Activated CD8-positive, alpha-beta memory T cell treated with anti-CD3 and anti-CD28 coated beads, Interleukin-2, amount 50 U/mL, for 48 hours (primary cell): ENCODE data around the gene SLC35F4.
"Not testable (repeated sequence)": the region's sequence is repeated elsewhere in the genome, so short reads cannot be mapped to it uniquely, and the experiment has no call there.

ENCODE experiments used
- DNase-seq: peaks from one replicate; pipeline ENCODE4 v3.0.0-alpha.2; 2020

SLC35F4 gene

GRCh38 chr14:57714487-57714931, 151.4 kb downstream of the SLC35F4 start:
- no peak for DNase-seq

GRCh38 chr14:57712698-57713097, 153.2 kb downstream of the SLC35F4 start:
- DNase-seq = no peak

GRCh38 chr14:57712102-57712501, 153.8 kb downstream of the SLC35F4 start:
- DNase-seq = no peak

GRCh38 chr14:57709909-57710308, 156.0 kb downstream of the SLC35F4 start:
- DNase-seq = no peak

- not testable (repeated sequence) for DNase-seq
Observed at GRCh38 chr14:57709086-57709485, 156.8 kb downstream of the SLC35F4 start.

GRCh38 chr14:57707219-57707618, 158.7 kb downstream of the SLC35F4 start:
- no peak for DNase-seq

- no peak for DNase-seq
Observed at GRCh38 chr14:57704763-57705162, 161.1 kb downstream of the SLC35F4 start.

GRCh38 chr14:57699947-57700346, 165.9 kb downstream of the SLC35F4 start:
- no peak for DNase-seq

- DNase-seq = no peak
Observed at GRCh38 chr14:57692671-57693070, 173.2 kb downstream of the SLC35F4 start.

- DNase-seq = no peak
Observed at GRCh38 chr14:57687416-57687815, 178.5 kb downstream of the SLC35F4 start.

GRCh38 chr14:57686304-57686703, 179.6 kb downstream of the SLC35F4 start:
- no peak for DNase-seq

- DNase-seq = no peak
Observed at GRCh38 chr14:57671021-57671420, 194.9 kb downstream of the SLC35F4 start.

GRCh38 chr14:57660208-57660607, 205.7 kb downstream of the SLC35F4 start:
- DNase-seq = no peak

- no peak for DNase-seq
Observed at GRCh38 chr14:57659052-57659451, 206.8 kb downstream of the SLC35F4 start.

GRCh38 chr14:57657487-57657886, 208.4 kb downstream of the SLC35F4 start:
- DNase-seq = no peak

GRCh38 chr14:57656853-57657252, 209.0 kb downstream of the SLC35F4 start:
- no peak for DNase-seq

- no peak for DNase-seq
Observed at GRCh38 chr14:57652769-57653168, 213.1 kb downstream of the SLC35F4 start.

- DNase-seq = no peak
Observed at GRCh38 chr14:57641776-57642175, 224.1 kb downstream of the SLC35F4 start.

- no peak for DNase-seq
Observed at GRCh38 chr14:57640036-57640435, 225.9 kb downstream of the SLC35F4 start.

- no peak for DNase-seq
Observed at GRCh38 chr14:57637901-57638300, 228.0 kb downstream of the SLC35F4 start.

GRCh38 chr14:57634335-57634734, 231.6 kb downstream of the SLC35F4 start:
- no peak for DNase-seq

- no peak for DNase-seq
Observed at GRCh38 chr14:57632649-57633048, 233.2 kb downstream of the SLC35F4 start.

GRCh38 chr14:57617510-57617909, 248.4 kb downstream of the SLC35F4 start:
- DNase-seq = no peak

GRCh38 chr14:57612946-57613345, 252.9 kb downstream of the SLC35F4 start:
- no peak for DNase-seq

GRCh38 chr14:57611555-57612075, 254.3 kb downstream of the SLC35F4 start:
- DNase-seq = no peak

GRCh38 chr14:57610631-57611030, 255.3 kb downstream of the SLC35F4 start:
- no peak for DNase-seq
